Naive thymus-derived CD4-positive, alpha-beta T cell (primary cell): ENCODE measurements around the gene PLCL2. TPM values are rescaled to one million over a fixed set of nuclear protein-coding genes. Genes with fewer than 3 reads are reported as not detected.

Source experiments
- ATAC-seq: fragments of 150-1000 bp; cut with Tn5 transposase; 2 replicates; pipeline ENCODE4 v1.10.0; 2021; ENCODE audit warnings: mild to moderate bottlenecking, moderate library complexity
- CTCF ChIA-PET: fragments of 350-600 bp; sonication (Branson Sonifier 250); formaldehyde crosslinking; loops from one replicate; lab custom pipeline; 2021; ENCODE audit warnings: antibody characterized with exemption; lab: Charles Lee
- POLR2A ChIA-PET: fragments of 350-600 bp; sonication (Branson Sonifier 250); formaldehyde crosslinking; loops from one replicate; lab custom pipeline; 2021; ENCODE audit warnings: antibody characterized with exemption, inconsistent platforms; lab: Charles Lee
- DNase-seq, 9 donors: peaks; one replicate each; pipeline versions ENCODE4 v3.0.0 to v3.0.0-alpha.2; 2020 to 2022; ENCODE audit warnings: mixed read lengths in 1 of 9
- H3K27ac ChIP-seq: one replicate; pipeline ENCODE4 v1.7.0; 2013; ENCODE audit warnings: mild to moderate bottlenecking, low read depth, low read length, moderate library complexity
- H3K27me3 ChIP-seq, 2 donors: one replicate each; pipeline ENCODE4 v1.7.0; 2013; ENCODE audit warnings: low read length in 2 of 2, mild to moderate bottlenecking in 2 of 2, moderate library complexity in 2 of 2; ENCODE audit not compliant: control insufficient read depth in 2 of 2, insufficient read depth in 2 of 2
- H3K36me3 ChIP-seq, 3 experiments: 1 replicate in 2 of 3; 2 replicates in 1 of 3; pipeline ENCODE4 v1.7.0; 2013; ENCODE audit warnings: low read length in 3 of 3, mild to moderate bottlenecking in 3 of 3, moderate library complexity in 1 of 3; ENCODE audit not compliant: insufficient read depth in 3 of 3, control insufficient read depth in 2 of 3
- H3K4me1 ChIP-seq, 2 donors: one replicate each; pipeline ENCODE4 v1.7.0; 2013; ENCODE audit warnings: low read length in 2 of 2, mild to moderate bottlenecking in 2 of 2, moderate library complexity in 1 of 2; ENCODE audit not compliant: control insufficient read depth in 2 of 2, insufficient read depth in 2 of 2
- H3K4me3 ChIP-seq: 2 replicates; pipeline ENCODE4 v1.7.0; 2013; ENCODE audit warnings: mild to moderate bottlenecking, low read length
- H3K9me3 ChIP-seq, 3 experiments: 1 replicate in 2 of 3; 2 replicates in 1 of 3; pipeline ENCODE4 v1.7.0; 2013; ENCODE audit warnings: low read length in 3 of 3; ENCODE audit not compliant: control insufficient read depth in 2 of 3
- H3K27ac Mint-ChIP-seq, 9 donors: one replicate each; pipeline ENCODE4 v1.8.0; 2020 to 2022; ENCODE audit warnings: mixed read lengths in 9 of 9, mild to moderate bottlenecking in 8 of 9, moderate library complexity in 5 of 9, inconsistent platforms in 2 of 9
- H3K27me3 Mint-ChIP-seq, 5 donors: one replicate each; pipeline ENCODE4 v1.8.0; 2021 to 2022; ENCODE audit warnings: mixed read lengths in 5 of 5, mild to moderate bottlenecking in 1 of 5
- H3K36me3 Mint-ChIP-seq, 5 donors: one replicate each; pipeline ENCODE4 v1.8.0; 2020 to 2022; ENCODE audit warnings: mixed read lengths in 5 of 5, mild to moderate bottlenecking in 3 of 5, inconsistent platforms in 1 of 5
- H3K4me1 Mint-ChIP-seq, 7 donors: one replicate each; pipeline ENCODE4 v1.8.0; 2020 to 2022; ENCODE audit warnings: mixed read lengths in 7 of 7, mild to moderate bottlenecking in 3 of 7, inconsistent platforms in 1 of 7
- H3K4me3 Mint-ChIP-seq, 10 donors: one replicate each; pipeline ENCODE4 v1.8.0; 2020 to 2022; ENCODE audit warnings: mild to moderate bottlenecking in 10 of 10, mixed read lengths in 10 of 10, moderate library complexity in 6 of 10, inconsistent platforms in 2 of 10
- H3K9me3 Mint-ChIP-seq, 11 donors: one replicate each; pipeline ENCODE4 v1.8.0; 2020 to 2022; ENCODE audit warnings: mixed read lengths in 11 of 11, mild to moderate bottlenecking in 4 of 11, inconsistent platforms in 1 of 11, moderate library complexity in 1 of 11
- intact Hi-C, 2 donors: fragments of 100-400 bp; cut with micrococcal nuclease; formaldehyde crosslinking; loops; one replicate each; pipeline ENCODE4 v1.15.1; 2023
- polyA plus RNA-seq, 2 donors: library from polyadenylated mRNA; unstranded; fragments of 300-500 nt; fragmentation: Illumina TruSeq; gene quantifications; one replicate each; pipeline ENCODE4 v1.2.3, GENCODE V29; 2021
- total RNA-seq, 6 experiments: library from RNA in 5 of 6; stranded (reverse) in 5 of 6; gene quantifications; 1 replicate in 5 of 6; 2 replicates in 1 of 6; pipeline ENCODE4 v1.2.3 and lab custom pipeline; 2021 to 2026

Gene PLCL2
- 10 to 100 TPM; 48.9 to 77.0 (median 60.5) TPM for total RNA-seq
- 10 to 100 TPM; 64.1 to 90.8 TPM for polyA plus RNA-seq
- 185 reads per million, percentile 92 among the genes with 10 or more reads in this experiment for total RNA-seq (lab: John Stamatoyannopoulos, UW)

- Mint-ChIP-seq H3K27me3 (peaks cover 0 to 4% (median 0%) of the 10 kb centered on the region in 5 donors), H3K27ac (peak within 1 kb of the TSS; percentile 92 to 99 (median 97)), H3K4me3 (peak within 1 kb of the TSS; percentile 95 to 99 (median 97)), H3K36me3 (peaks cover 0 to 16% (median 0%) of the 10 kb centered on the region in 5 donors), H3K9me3 (no peaks in the 10 kb centered on the region), H3K4me1 (peaks cover 35 to 48% (median 43%) of the 10 kb centered on the region in 7 donors)
- POLR2A ChIA-PET = interaction anchor here (0.6 to 7.0 kb wide), 17 partner anchors 11 to 348 kb away, joined by 3 to 87 read pairs (median 5); no protein-coding TSS in a partner anchor
- DNase-seq (peak; percentile 50 to 84 (median 74)), ATAC-seq (peak; percentile 73)
- Histone ChIP-seq H3K4me1 (peaks cover 19 to 21% of the 10 kb centered on the region in 2 donors), H3K9me3 (no peaks in the 10 kb centered on the region), H3K4me3 (peak within 1 kb of the TSS; percentile 91), H3K27ac (peak within 1 kb of the TSS; percentile 78), H3K36me3 (peaks cover 0 to 11% (median 0%) of the 10 kb centered on the region in 3 experiments), H3K27me3 (no peaks in the 10 kb centered on the region)
- CTCF ChIA-PET = interaction anchor here (0.6 to 3.0 kb wide), 16 partner anchors 9 to 349 kb away, joined by 3 to 12 read pairs (median 3); no protein-coding TSS in a partner anchor
- intact Hi-C loops = loop anchor here (1.0 to 10.0 kb wide), 21 partner anchors 16 to 1550 kb away; partner anchors contain the start of genes OXNAD1 (in 2 of the 2), DPH3 (in 1 of the 2) and SATB1 (in 1 of the 2)
Observed at GRCh38 chr3:16884748-16885592, at the start of gene PLCL2. Gene PLCL2 (plus strand): TSS chr3:16884955. CDS start chr3:16885040, 85 bp downstream.

DNA sequence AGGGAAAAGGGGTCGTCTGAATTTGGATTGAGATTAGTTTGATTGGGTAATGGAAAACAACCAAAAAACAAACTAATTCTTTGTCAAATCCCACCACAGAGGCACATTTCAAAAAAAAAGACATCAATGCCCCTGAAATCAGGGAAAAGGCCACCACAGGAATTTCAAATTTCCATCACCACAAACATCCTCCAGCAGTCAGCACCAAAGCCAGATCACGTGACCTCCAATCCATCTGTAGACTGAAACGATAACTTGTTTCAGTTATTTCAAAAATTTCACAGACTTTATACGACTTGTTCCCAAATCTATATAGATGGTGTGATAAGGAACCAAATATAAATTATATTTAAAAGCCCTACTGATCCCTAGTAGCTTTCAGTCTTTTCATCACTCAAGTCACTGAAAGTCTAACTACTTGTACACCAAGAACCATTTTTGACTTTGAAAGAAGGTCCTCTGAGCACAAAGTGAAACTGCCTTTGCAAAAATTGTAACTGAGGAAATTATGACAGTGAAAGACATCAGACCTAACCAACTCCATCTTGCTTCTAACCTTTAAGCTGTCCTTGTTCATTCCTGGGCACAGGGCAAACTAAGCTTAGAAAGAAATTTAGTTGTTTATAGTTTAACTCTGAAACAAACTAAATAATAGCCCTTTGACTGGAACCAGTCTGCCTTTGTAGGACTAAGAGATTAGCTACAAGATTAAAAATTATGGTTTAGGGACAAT, 48.1 kb upstream of the PLCL2 start:
- H3K27me3 Mint-ChIP-seq = peaks cover 0 to 2% (median 0%) of the 10 kb centered on the region in 5 donors
- Histone ChIP-seq H3K4me1 (peaks cover 6 to 16% of the 10 kb centered on the region in 2 donors), H3K36me3 (no peaks in the 10 kb centered on the region), H3K9me3 (no peaks in the 10 kb centered on the region), H3K27me3 (no peaks in the 10 kb centered on the region), H3K27ac (no peak overlapping the region), H3K4me3 (no peak overlapping the region)
- peaks cover 10 to 56% (median 46%) of the 10 kb centered on the region in 7 donors for H3K4me1 Mint-ChIP-seq
- no peak for ATAC-seq
- DNase-seq = no peak
- POLR2A ChIA-PET = interaction anchor here (0.6 to 1.1 kb wide), 2 partner anchors 11 to 236 kb away, joined by 3 read pairs; no protein-coding TSS in a partner anchor
- intact Hi-C loops = no loop called here
- no peaks in the 10 kb centered on the region for H3K36me3 Mint-ChIP-seq
- H3K4me3 Mint-ChIP-seq = no peak overlapping the region
- H3K9me3 Mint-ChIP-seq = no peaks in the 10 kb centered on the region
- peak overlapping the region in 4 of 9 donors; percentile 3 to 66 (median 24) for H3K27ac Mint-ChIP-seq
- CTCF ChIA-PET = interaction anchor here (0.6 to 0.7 kb wide), 2 partner anchors 29 to 49 kb away, joined by 3 read pairs; no protein-coding TSS in a partner anchor

- H3K27me3 Mint-ChIP-seq = no peaks in the 10 kb centered on the region
- Histone ChIP-seq H3K9me3 (no peaks in the 10 kb centered on the region), H3K27ac (no peak overlapping the region), H3K36me3 (no peaks in the 10 kb centered on the region), H3K4me3 (no peak overlapping the region), H3K27me3 (no peaks in the 10 kb centered on the region), H3K4me1 (peaks cover 15 to 18% of the 10 kb centered on the region in 2 donors)
- no peak for DNase-seq
- intact Hi-C loops = loop anchor here in 1 of 2 donors (1.0 kb wide), 1 partner anchor 7 kb away; no protein-coding TSS in a partner anchor
- H3K4me3 Mint-ChIP-seq = peak overlapping the region in 4 of 10 donors; percentile 11 to 41 (median 19)
- ChIA-PET CTCF (interaction anchor here (1.9 kb wide), 1 partner anchor 9 kb away, joined by 11 read pairs; no protein-coding TSS in a partner anchor), POLR2A (interaction anchor here (0.6 to 7.5 kb wide), 5 partner anchors 8 to 1452 kb away, joined by 3 to 87 read pairs (median 4); partner anchors contain the start of gene PLCL2)
- peak overlapping the region in 4 of 9 donors; percentile 1 to 98 (median 44) for H3K27ac Mint-ChIP-seq
- H3K4me1 Mint-ChIP-seq = peaks cover 15 to 62% (median 55%) of the 10 kb centered on the region in 7 donors
- ATAC-seq = no peak
- H3K9me3 Mint-ChIP-seq = no peaks in the 10 kb centered on the region
- H3K36me3 Mint-ChIP-seq = no peaks in the 10 kb centered on the region
Observed at GRCh38 chr3:16837602-16838001, 47.2 kb upstream of the PLCL2 start.

DNA sequence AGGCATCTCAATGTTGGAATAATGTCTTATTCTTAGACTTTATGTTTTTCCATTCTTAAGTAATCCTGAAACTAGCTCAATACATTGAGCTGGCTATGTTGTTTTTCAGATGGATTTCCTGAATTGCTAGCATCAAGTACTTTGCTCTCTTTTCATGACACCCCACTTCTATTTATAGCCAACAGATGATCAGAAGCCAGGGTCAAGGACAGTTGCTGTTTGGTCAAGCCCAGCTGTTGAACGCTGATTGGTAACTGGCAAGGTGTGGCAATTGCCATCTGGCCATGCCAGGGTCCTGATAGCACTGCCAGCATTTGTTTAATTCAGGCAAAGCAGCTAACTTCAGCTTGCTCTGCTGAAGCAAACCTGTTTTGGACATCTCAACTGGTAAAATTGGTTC, 46.2 kb upstream of the PLCL2 start:
- ChIA-PET CTCF (interaction anchor here (1.9 kb wide), 1 partner anchor 10 kb away, joined by 11 read pairs; no protein-coding TSS in a partner anchor), POLR2A (interaction anchor here (0.8 to 7.5 kb wide), 5 partner anchors 9 to 394 kb away, joined by 3 to 87 read pairs (median 4); partner anchors contain the start of gene PLCL2)
- H3K4me1 ChIP-seq = peaks cover 25 to 28% of the 10 kb centered on the region in 2 donors
- DNase-seq = no peak
- Mint-ChIP-seq H3K27ac (peak overlapping the region in 7 of 9 donors; percentile 12 to 98 (median 65)), H3K36me3 (no peaks in the 10 kb centered on the region), H3K4me1 (peaks cover 23 to 71% (median 65%) of the 10 kb centered on the region in 7 donors), H3K27me3 (no peaks in the 10 kb centered on the region), H3K9me3 (no peaks in the 10 kb centered on the region), H3K4me3 (peak overlapping the region in 2 of 10 donors; percentile 16 to 22)
- H3K27ac ChIP-seq = no peak overlapping the region
- no peaks in the 10 kb centered on the region for H3K36me3 ChIP-seq
- H3K9me3 ChIP-seq = no peaks in the 10 kb centered on the region
- ATAC-seq = no peak
- no peaks in the 10 kb centered on the region for H3K27me3 ChIP-seq
- intact Hi-C loops = loop anchor here in 1 of 2 donors (1.0 kb wide), 1 partner anchor 8 kb away; no protein-coding TSS in a partner anchor
- no peak overlapping the region for H3K4me3 ChIP-seq

GRCh38 chr3:16839271-16840100, 45.3 kb upstream of the PLCL2 start:
- DNase-seq (no peak), ATAC-seq (no peak)
- intact Hi-C loops = loop anchor here (5.0 to 10.0 kb wide), 6 partner anchors 183 to 1905 kb away; partner anchors contain the start of gene TBC1D5 (in 1 of the 2)
- Histone ChIP-seq H3K27ac (no peak overlapping the region), H3K27me3 (no peaks in the 10 kb centered on the region), H3K36me3 (no peaks in the 10 kb centered on the region), H3K9me3 (no peaks in the 10 kb centered on the region), H3K4me3 (no peak overlapping the region), H3K4me1 (peaks cover 34 to 36% of the 10 kb centered on the region in 2 donors)
- H3K27ac Mint-ChIP-seq = peak overlapping the region in 7 of 9 donors; percentile 8 to 98 (median 60)
- peaks cover 29 to 80% (median 73%) of the 10 kb centered on the region in 7 donors for H3K4me1 Mint-ChIP-seq
- ChIA-PET POLR2A (interaction anchor here (0.9 to 7.5 kb wide), 2 partner anchors 47 to 388 kb away, joined by 5 to 87 read pairs; partner anchors contain the start of gene PLCL2), CTCF (no interaction called here)
- H3K4me3 Mint-ChIP-seq = no peak overlapping the region
- H3K9me3 Mint-ChIP-seq = no peaks in the 10 kb centered on the region
- H3K36me3 Mint-ChIP-seq = no peaks in the 10 kb centered on the region
- H3K27me3 Mint-ChIP-seq = no peaks in the 10 kb centered on the region
